ENCODE measurements around the gene NLN. TPM values are rescaled to one million over a fixed set of nuclear protein-coding genes. Genes with fewer than 3 reads are reported as not detected.
"Not testable (repeated sequence)": the region's sequence is repeated elsewhere in the genome, so short reads cannot be mapped to it uniquely, and the experiment has no call there.

NLN gene
- total RNA-seq, 4 donors from 2014 or later, result 1.6 to 16.5 (median 9.0) TPM

DNA sequence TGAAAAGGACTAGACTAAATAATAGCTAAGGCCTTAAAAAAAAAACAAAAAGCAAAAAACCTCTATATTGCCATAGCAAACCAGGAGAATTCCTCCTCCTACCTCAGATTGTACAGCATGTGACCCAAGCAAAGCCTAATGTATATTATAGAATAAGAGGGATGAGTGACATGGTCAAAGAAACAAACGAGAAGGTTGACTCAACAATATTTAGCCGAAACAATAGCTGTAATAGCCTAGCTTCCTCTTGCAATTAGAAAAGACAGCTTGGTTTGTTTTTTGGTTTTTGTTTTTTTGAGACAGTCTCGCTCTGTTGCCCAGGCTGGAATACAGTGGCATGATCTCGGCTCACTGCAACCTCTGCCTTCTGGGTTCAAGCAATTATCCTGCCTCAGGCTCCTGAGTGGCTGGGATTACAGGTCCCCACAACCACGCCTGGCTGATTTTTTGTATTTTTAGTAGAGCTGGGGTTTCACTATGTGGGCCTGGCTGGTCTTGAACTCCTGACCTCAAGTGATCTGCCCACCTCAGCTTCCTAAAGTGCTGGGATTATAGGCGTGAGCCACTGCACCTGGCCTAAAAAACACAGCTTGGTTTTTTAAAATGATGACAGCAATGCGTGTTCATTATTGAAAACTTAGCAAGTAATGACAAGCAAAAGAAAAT is 5.6 kb downstream of the NLN start:
- DNase-seq, result no peak
- Histone ChIP-seq H3K36me3 (no peaks in the 10 kb centered on the region), H3K27me3 (no peaks in the 10 kb centered on the region), H3K4me1 (peaks cover 0 to 4% (median 2%) of the 10 kb centered on the region in 4 donors), H3K9me3 (no peaks in the 10 kb centered on the region), H3K4me3 (no peak overlapping the region), H3K27ac (no peak overlapping the region)
- intact Hi-C loops (cut with DNase I; ENCODE audit: low total_unique reads) (no loop called here), in situ Hi-C loops (cut with MboI; ENCODE audit: low pct_ligation_motif_present in 1 of 4, low pct_unique_long_range_greater_than_20kb in 1 of 4, low sequenced_read_pairs in 3 of 4) (loop anchor here in 2 of 4 donors (25.0 kb wide), 2 partner anchors 410 to 435 kb away; partner anchors contain the start of gene SREK1 (in 1 of the 2))
- 87 to 89% methylated on average over 5 to 7 of the region's 7 CpGs for WGBS, 2 donors (ENCODE audit: low coverage in 1 of 2)
- no peak for TF ChIP-seq EP300 (IDR thresholded peaks at IDR 0.05; ENCODE audit: low read depth)
- TF ChIP-seq, protein P1, sequence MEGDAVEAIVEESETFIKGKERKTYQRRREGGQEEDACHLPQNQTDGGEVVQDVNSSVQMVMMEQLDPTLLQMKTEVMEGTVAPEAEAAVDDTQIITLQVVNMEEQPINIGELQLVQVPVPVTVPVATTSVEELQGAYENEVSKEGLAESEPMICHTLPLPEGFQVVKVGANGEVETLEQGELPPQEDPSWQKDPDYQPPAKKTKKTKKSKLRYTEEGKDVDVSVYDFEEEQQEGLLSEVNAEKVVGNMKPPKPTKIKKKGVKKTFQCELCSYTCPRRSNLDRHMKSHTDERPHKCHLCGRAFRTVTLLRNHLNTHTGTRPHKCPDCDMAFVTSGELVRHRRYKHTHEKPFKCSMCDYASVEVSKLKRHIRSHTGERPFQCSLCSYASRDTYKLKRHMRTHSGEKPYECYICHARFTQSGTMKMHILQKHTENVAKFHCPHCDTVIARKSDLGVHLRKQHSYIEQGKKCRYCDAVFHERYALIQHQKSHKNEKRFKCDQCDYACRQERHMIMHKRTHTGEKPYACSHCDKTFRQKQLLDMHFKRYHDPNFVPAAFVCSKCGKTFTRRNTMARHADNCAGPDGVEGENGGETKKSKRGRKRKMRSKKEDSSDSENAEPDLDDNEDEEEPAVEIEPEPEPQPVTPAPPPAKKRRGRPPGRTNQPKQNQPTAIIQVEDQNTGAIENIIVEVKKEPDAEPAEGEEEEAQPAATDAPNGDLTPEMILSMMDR (IDR thresholded peaks at IDR 0.05), result no peak
- no peak for TF ChIP-seq POLR2AphosphoS5 (IDR thresholded peaks at IDR 0.05)
- no peak for TF ChIP-seq POLR2A (IDR thresholded peaks at IDR 0.05)

DNA sequence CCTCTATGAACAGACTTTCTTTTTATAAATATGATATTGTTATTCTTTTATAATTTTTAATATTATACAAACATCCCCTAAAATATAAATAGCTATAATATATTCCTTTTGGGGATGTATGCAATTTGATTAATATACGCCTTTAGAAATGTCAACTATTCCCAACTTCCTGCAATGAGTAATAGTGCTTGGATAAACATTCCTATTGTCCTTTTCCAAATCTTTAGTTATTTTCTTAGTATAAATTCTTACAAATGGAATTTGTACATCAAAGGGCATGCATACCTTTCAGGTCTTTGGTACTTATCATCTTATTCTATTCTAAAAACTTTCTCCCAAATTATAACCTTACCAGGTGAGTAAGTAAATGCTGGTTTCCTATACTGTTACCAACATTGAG is 6.2 kb downstream of the NLN start:
- TF ChIP-seq, protein P1 (IDR thresholded peaks at IDR 0.05), result no peak
- no peak for TF ChIP-seq POLR2AphosphoS5 (IDR thresholded peaks at IDR 0.05)
- no peak for TF ChIP-seq EP300 (IDR thresholded peaks at IDR 0.05; ENCODE audit: low read depth)
- no peak for TF ChIP-seq POLR2A (IDR thresholded peaks at IDR 0.05)
- intact Hi-C loops (cut with DNase I; ENCODE audit: low total_unique reads), result no loop called here
- no peak for DNase-seq
- Histone ChIP-seq H3K9me3 (no peaks in the 10 kb centered on the region), H3K27ac (no peak overlapping the region), H3K27me3 (no peaks in the 10 kb centered on the region), H3K36me3 (no peaks in the 10 kb centered on the region), H3K4me1 (no peaks in the 10 kb centered on the region), H3K4me3 (no peak overlapping the region)
- in situ Hi-C loops (cut with MboI; ENCODE audit: low pct_ligation_motif_present in 1 of 4, low pct_unique_long_range_greater_than_20kb in 1 of 4, low sequenced_read_pairs in 3 of 4), result loop anchor here in 2 of 4 donors (25.0 kb wide), 2 partner anchors 409 to 434 kb away; partner anchors contain the start of gene SREK1 (in 1 of the 2)
- WGBS, 2 donors (ENCODE audit: low coverage in 1 of 2), result 90 to 92% methylated on average over 1 of the region's 1 CpG

DNA sequence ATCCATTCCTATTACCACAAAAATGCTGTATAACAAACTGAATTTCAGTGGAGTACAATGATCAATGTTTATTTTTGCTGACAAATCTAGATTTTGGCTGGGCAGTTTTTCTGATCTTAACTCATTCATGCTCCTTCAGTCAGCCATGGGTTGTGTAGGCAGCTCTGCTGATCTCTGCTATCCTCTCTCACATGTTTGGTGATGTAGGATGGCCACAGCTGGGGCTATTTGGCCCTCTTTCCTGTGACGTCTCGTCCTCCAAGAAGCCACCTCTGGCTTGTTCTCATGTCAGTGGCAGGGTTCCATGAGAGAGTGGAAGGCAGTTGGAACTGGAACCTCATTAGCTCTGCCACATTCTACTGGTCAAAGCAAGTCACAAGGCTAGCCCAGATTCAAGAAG is 8.9 kb downstream of the NLN start:
- Histone ChIP-seq H3K27me3 (no peaks in the 10 kb centered on the region), H3K36me3 (no peaks in the 10 kb centered on the region), H3K4me3 (no peak overlapping the region), H3K9me3 (no peaks in the 10 kb centered on the region), H3K4me1 (no peaks in the 10 kb centered on the region), H3K27ac (no peak overlapping the region)
- 62% methylated on average over 2 of the region's 2 CpGs; no CpG with 5 or more reads in 1 of the 2 donors for WGBS, 2 donors (ENCODE audit: low coverage in 1 of 2)
- DNase-seq, result no peak
- intact Hi-C loops (cut with DNase I; ENCODE audit: low total_unique reads), result no loop called here
- in situ Hi-C loops (cut with MboI; ENCODE audit: low pct_ligation_motif_present in 1 of 4, low pct_unique_long_range_greater_than_20kb in 1 of 4, low sequenced_read_pairs in 3 of 4), result loop anchor here in 2 of 4 donors (25.0 kb wide), 2 partner anchors 406 to 431 kb away; partner anchors contain the start of gene SREK1 (in 1 of the 2)
- TF ChIP-seq EP300 (IDR thresholded peaks at IDR 0.05; ENCODE audit: low read depth) (no peak), POLR2A (IDR thresholded peaks at IDR 0.05) (no peak), POLR2AphosphoS5 (IDR thresholded peaks at IDR 0.05) (no peak)
- TF ChIP-seq, protein P1 (IDR thresholded peaks at IDR 0.05), result no peak

DNA sequence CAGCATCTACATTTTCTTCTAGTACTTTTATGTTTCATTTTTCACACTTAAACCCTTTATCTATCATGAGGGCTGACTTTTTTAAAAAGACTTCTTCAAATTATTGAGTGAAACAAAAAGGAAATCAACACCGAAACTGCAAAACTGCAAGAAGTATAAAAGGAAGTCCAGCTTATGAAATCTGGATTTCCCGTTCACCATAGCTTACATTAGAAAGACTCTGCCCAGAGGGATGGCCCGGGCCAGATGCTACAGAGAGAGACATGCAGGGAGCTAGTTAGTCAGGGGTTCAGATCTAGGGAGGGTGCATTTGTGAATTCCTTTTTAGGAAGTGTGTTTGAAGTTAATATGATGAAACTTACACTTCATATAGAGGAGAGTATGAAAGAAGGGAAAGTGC is 10.0 kb downstream of the NLN start:
- H3K36me3 ChIP-seq; H3K4me3 ChIP-seq; H3K27me3 ChIP-seq; H3K9me3 ChIP-seq; H3K4me1 ChIP-seq; DNase-seq; H3K27ac ChIP-seq; intact Hi-C loops (cut with DNase I; ENCODE audit: low total_unique reads): not testable (repeated sequence)
- WGBS, 2 donors (ENCODE audit: low coverage in 1 of 2), result 63 to 79% methylated on average over 2 to 3 of the region's 3 CpGs
- in situ Hi-C loops (cut with MboI; ENCODE audit: low pct_ligation_motif_present in 1 of 4, low pct_unique_long_range_greater_than_20kb in 1 of 4, low sequenced_read_pairs in 3 of 4), result loop anchor here in 2 of 4 donors (25.0 kb wide), 2 partner anchors 405 to 430 kb away; partner anchors contain the start of gene SREK1 (in 1 of the 2)

DNA sequence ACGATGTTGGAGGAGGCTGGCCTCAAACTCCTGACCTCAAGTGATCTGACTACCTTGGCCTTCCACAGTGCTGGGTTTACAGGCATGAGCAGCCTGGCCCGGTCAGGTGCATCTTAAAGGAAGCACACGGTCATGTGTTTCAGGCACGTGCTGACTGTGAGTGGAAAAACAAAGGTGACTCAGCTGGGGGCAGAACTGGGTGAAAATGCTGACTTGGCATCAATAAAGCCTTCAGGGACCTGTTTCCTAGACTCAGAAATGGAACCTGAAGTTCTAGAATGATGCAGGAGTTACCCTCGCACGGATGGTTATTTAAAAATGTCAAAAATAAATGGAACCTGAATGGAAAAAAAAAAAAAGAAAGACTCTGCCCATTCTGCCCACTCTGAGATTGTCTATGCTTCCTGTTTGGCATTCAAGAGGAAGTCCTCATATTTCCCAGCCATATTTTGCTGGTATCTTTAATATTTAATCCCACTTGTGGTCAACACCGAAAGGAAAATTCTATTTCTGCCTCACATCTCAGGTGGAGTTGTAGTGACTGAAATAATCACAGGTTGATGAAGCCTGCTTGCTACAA is 12.3 kb downstream of the NLN start:
- DNase-seq; H3K27ac ChIP-seq; H3K36me3 ChIP-seq; H3K4me1 ChIP-seq; intact Hi-C loops (cut with DNase I; ENCODE audit: low total_unique reads); H3K27me3 ChIP-seq; H3K4me3 ChIP-seq; H3K9me3 ChIP-seq: not testable (repeated sequence)
- WGBS, 2 donors (ENCODE audit: low coverage in 1 of 2), result 77 to 83% methylated on average over 1 to 6 of the region's 7 CpGs
- in situ Hi-C loops (cut with MboI; ENCODE audit: low pct_ligation_motif_present in 1 of 4, low pct_unique_long_range_greater_than_20kb in 1 of 4, low sequenced_read_pairs in 3 of 4), result loop anchor here in 2 of 4 donors (25.0 kb wide), 2 partner anchors 403 to 428 kb away; partner anchors contain the start of gene SREK1 (in 1 of the 2)
